ENCODE results near the gene SLC12A3. TPM values are rescaled to one million over a fixed set of nuclear protein-coding genes. Genes with fewer than 3 reads are reported as not detected.

The SLC12A3 gene
- total RNA-seq, 1 donor from 2014 or later = not detected

DNA sequence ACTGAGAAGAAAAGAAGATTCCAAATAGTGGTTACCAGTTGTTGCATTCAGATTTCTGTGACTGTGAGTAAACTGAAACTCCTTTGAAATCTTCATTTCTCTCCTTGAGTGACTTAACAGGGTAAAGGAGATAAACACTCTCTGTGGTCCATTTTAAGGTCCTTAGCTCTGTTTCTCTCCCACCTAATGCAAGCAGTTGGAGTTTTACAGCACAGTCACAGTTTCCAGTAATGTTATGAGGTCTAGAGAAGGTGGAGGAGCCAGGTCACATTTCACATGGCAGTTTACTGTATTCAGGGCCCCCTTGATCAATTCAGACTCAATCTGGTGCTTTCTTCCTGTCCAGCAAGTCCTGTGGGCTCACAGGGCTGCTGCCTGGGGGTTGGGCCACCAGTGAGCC, 32.2 kb upstream of the SLC12A3 start:
- peaks cover 11% of the 10 kb centered on the region for H3K4me1 Mint-ChIP-seq
- no peak overlapping the region for H3K4me3 Mint-ChIP-seq
- TF ChIP-seq, protein P1, sequence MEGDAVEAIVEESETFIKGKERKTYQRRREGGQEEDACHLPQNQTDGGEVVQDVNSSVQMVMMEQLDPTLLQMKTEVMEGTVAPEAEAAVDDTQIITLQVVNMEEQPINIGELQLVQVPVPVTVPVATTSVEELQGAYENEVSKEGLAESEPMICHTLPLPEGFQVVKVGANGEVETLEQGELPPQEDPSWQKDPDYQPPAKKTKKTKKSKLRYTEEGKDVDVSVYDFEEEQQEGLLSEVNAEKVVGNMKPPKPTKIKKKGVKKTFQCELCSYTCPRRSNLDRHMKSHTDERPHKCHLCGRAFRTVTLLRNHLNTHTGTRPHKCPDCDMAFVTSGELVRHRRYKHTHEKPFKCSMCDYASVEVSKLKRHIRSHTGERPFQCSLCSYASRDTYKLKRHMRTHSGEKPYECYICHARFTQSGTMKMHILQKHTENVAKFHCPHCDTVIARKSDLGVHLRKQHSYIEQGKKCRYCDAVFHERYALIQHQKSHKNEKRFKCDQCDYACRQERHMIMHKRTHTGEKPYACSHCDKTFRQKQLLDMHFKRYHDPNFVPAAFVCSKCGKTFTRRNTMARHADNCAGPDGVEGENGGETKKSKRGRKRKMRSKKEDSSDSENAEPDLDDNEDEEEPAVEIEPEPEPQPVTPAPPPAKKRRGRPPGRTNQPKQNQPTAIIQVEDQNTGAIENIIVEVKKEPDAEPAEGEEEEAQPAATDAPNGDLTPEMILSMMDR (conservative IDR thresholded peaks at IDR 0.05) = no peak
- no peak overlapping the region for H3K27ac Mint-ChIP-seq (ENCODE audit: unreplicated experiment)
- H3K27me3 Mint-ChIP-seq (ENCODE audit: low read depth) = no peaks in the 10 kb centered on the region
- DNase-seq (ENCODE audit: low read depth, low spot score) = no peak
- no peaks in the 10 kb centered on the region for H3K9me3 Mint-ChIP-seq
- H3K36me3 Mint-ChIP-seq (ENCODE audit: low read depth) = peaks cover 8% of the 10 kb centered on the region

DNA sequence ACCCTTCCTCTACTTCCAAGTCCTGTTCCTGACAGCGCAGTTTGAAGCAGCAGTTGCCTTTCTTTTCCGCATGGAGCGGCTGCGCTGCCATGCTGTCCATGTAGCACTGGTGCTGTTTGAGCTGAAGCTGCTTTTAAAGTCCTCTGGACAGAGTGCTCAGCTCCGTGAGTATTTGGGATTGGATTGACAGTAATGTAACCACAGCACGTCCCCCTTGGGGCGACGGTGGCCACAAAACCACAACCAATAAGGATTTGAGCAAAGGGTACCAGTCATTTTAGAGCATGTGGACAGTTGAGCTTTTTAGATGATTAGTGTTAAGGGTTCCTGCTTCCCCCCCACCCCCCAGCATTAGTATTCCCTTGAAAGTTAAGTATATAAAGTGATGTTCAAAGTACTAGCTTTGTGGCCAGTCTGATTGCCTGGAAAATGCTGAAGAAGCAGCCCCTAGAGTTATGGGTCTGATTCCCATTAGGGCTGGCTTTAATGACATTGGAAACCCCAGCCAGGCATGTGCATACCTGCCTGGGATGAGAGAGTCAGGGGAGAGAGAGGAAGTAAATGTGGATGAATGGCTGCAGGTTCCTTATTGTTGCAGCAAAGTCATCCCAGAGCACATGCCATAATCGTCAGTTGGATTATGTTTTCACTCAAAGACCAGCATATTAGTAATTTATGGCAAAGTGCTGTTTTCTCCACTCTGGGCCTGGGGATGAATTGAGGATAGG, 31.6 kb upstream of the SLC12A3 start:
- no peak for DNase-seq (ENCODE audit: low read depth, low spot score)
- H3K27me3 Mint-ChIP-seq (ENCODE audit: low read depth) = no peaks in the 10 kb centered on the region
- TF ChIP-seq, protein P1 (conservative IDR thresholded peaks at IDR 0.05) = no peak
- H3K9me3 Mint-ChIP-seq = no peaks in the 10 kb centered on the region
- peaks cover 8% of the 10 kb centered on the region for H3K36me3 Mint-ChIP-seq (ENCODE audit: low read depth)
- H3K27ac Mint-ChIP-seq (ENCODE audit: unreplicated experiment) = no peak overlapping the region
- peaks cover 11% of the 10 kb centered on the region for H3K4me1 Mint-ChIP-seq
- H3K4me3 Mint-ChIP-seq = no peak overlapping the region

- Mint-ChIP-seq H3K4me3 (no peak overlapping the region), H3K27me3 (ENCODE audit: low read depth) (no peaks in the 10 kb centered on the region), H3K9me3 (no peaks in the 10 kb centered on the region), H3K27ac (ENCODE audit: unreplicated experiment) (no peak overlapping the region), H3K4me1 (peaks cover 11% of the 10 kb centered on the region), H3K36me3 (ENCODE audit: low read depth) (peaks cover 8% of the 10 kb centered on the region)
- TF ChIP-seq, protein P1 (conservative IDR thresholded peaks at IDR 0.05) = no peak
- no peak for DNase-seq (ENCODE audit: low read depth, low spot score)
These were observed 29.7 kb upstream of the SLC12A3 start for GRCh38 chr16:56835320-56835719.

GRCh38 chr16:56836410-56837230, 28.4 kb upstream of the SLC12A3 start:
- TF ChIP-seq, protein P1 (conservative IDR thresholded peaks at IDR 0.05) = no peak
- H3K4me1 Mint-ChIP-seq = peaks cover 11% of the 10 kb centered on the region
- H3K27ac Mint-ChIP-seq (ENCODE audit: unreplicated experiment) = peak overlapping the region; percentile 15
- no peaks in the 10 kb centered on the region for H3K9me3 Mint-ChIP-seq
- no peaks in the 10 kb centered on the region for H3K27me3 Mint-ChIP-seq (ENCODE audit: low read depth)
- no peak for DNase-seq (ENCODE audit: low read depth, low spot score)
- no peak overlapping the region for H3K4me3 Mint-ChIP-seq
- H3K36me3 Mint-ChIP-seq (ENCODE audit: low read depth) = peaks cover 10% of the 10 kb centered on the region

DNA sequence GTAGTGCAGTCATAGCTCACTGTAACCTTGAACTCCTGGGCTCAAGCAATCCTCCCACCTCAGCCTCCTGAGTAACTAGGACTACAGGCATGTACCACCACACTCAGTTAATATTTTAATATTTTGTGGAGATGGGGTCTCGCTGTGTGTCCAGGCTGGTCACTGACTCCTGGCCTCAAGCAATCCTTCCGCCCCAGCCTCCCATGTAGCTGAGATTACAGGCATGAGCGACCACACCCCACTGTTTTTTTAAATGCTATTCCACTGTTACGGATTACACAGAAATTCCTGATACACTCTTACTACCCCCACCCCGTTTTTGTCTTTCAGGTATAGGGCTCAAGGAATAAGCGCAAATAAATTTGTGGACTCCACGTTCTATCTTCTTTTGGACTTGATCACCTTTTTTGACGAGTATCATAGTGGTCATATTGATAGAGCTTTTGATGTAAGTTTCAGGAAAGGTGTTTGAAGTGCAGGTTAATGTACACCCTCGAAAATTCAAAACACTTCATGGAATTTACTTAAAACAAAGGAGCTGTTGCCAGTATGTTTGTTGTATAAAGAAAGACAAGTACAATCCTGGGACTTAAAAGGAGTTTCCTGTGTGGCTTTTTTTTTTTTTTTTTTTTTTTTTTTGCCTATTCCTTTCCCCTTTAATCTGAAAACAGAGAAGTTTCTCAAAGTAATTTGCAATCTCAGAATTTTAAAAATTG, 26.2 kb upstream of the SLC12A3 start:
- peaks cover 11% of the 10 kb centered on the region for H3K4me1 Mint-ChIP-seq
- peaks cover 12% of the 10 kb centered on the region for H3K36me3 Mint-ChIP-seq (ENCODE audit: low read depth)

More for the DNA sequence above, 26.2 kb upstream of the SLC12A3 start:
- TF ChIP-seq, protein P1 (conservative IDR thresholded peaks at IDR 0.05) = no peak
- no peaks in the 10 kb centered on the region for H3K27me3 Mint-ChIP-seq (ENCODE audit: low read depth)
- no peak for DNase-seq (ENCODE audit: low read depth, low spot score)
- no peak overlapping the region for H3K27ac Mint-ChIP-seq (ENCODE audit: unreplicated experiment)
- no peak overlapping the region for H3K4me3 Mint-ChIP-seq
- no peaks in the 10 kb centered on the region for H3K9me3 Mint-ChIP-seq

All from neural crest cell (in vitro differentiated cells).